Nephron progenitor cell (in vitro differentiated cells): ENCODE measurements around the gene GOLGA6L9.
"Not testable (repeated sequence)": the region's sequence is repeated elsewhere in the genome, so short reads cannot be mapped to it uniquely, and the experiment has no call there.

Source experiments
- DNase-seq: peaks from one replicate; pipeline ENCODE4 v3.0.0; 2021
- H3K27ac Mint-ChIP-seq: 2 replicates; pipeline ENCODE4 v1.8.0; 2021; ENCODE audit warnings: mild to moderate bottlenecking, moderate library complexity, mixed read lengths
- H3K27me3 Mint-ChIP-seq: 2 replicates; pipeline ENCODE4 v1.8.0; 2021; ENCODE audit warnings: mild to moderate bottlenecking, low read depth, mixed read lengths; ENCODE audit not compliant: poor library complexity
- H3K36me3 Mint-ChIP-seq: 2 replicates; pipeline ENCODE4 v1.8.0; 2021; ENCODE audit warnings: low read depth, mixed read lengths
- H3K4me1 Mint-ChIP-seq: 2 replicates; pipeline ENCODE4 v1.8.0; 2021; ENCODE audit warnings: mixed read lengths
- H3K4me3 Mint-ChIP-seq: 2 replicates; pipeline ENCODE4 v1.8.0; 2021; ENCODE audit warnings: mild to moderate bottlenecking, moderate library complexity, mixed read lengths
- H3K9me3 Mint-ChIP-seq: 2 replicates; pipeline ENCODE4 v1.8.0; 2021; ENCODE audit warnings: mild to moderate bottlenecking, moderate library complexity, mixed read lengths
- CTCF ChIP-seq: fragments of 200-600 bp; sonication (generic); IDR thresholded peaks from 2 replicates; pipeline ENCODE4 v1.5.0; 2021; ENCODE audit warnings: antibody characterized with exemption

Gene GOLGA6L9

GRCh38 chr15:82429693-82430092 is at the start of gene GOLGA6L9:
GOLGA6L9 (plus strand) TSS chr15:82429816; CDS start chr15:82430080, 264 bp downstream.
- H3K36me3 Mint-ChIP-seq: not testable (repeated sequence)

GRCh38 chr15:82381330-82381955 is 48.2 kb upstream of the GOLGA6L9 start:
- H3K27ac Mint-ChIP-seq, DNase-seq, H3K9me3 Mint-ChIP-seq, H3K27me3 Mint-ChIP-seq, H3K4me3 Mint-ChIP-seq: not testable (repeated sequence)
- H3K4me1 Mint-ChIP-seq: peaks cover 20% of the 10 kb centered on the region
- H3K36me3 Mint-ChIP-seq: peaks cover 16% of the 10 kb centered on the region

More at GRCh38 chr15:82429693-82430092, at the start of gene GOLGA6L9:
- H3K9me3 Mint-ChIP-seq, H3K4me3 Mint-ChIP-seq, H3K27ac Mint-ChIP-seq, H3K27me3 Mint-ChIP-seq, H3K4me1 Mint-ChIP-seq: not testable (repeated sequence)
- peak; percentile 2 for DNase-seq

GRCh38 chr15:82387209-82387608 is 42.4 kb upstream of the GOLGA6L9 start:
- Mint-ChIP-seq H3K36me3 (peaks cover 14% of the 10 kb centered on the region), H3K4me1 (peaks cover 14% of the 10 kb centered on the region)
- not testable (repeated sequence) for DNase-seq, H3K4me3 Mint-ChIP-seq, H3K27me3 Mint-ChIP-seq, H3K9me3 Mint-ChIP-seq, H3K27ac Mint-ChIP-seq

GRCh38 chr15:82390152-82390551 is 39.5 kb upstream of the GOLGA6L9 start:
- not testable (repeated sequence) for H3K27ac Mint-ChIP-seq, H3K9me3 Mint-ChIP-seq, H3K36me3 Mint-ChIP-seq, DNase-seq, H3K27me3 Mint-ChIP-seq, H3K4me3 Mint-ChIP-seq
- peaks cover 20% of the 10 kb centered on the region for H3K4me1 Mint-ChIP-seq

- DNase-seq, H3K36me3 Mint-ChIP-seq, H3K4me3 Mint-ChIP-seq, H3K27ac Mint-ChIP-seq, H3K9me3 Mint-ChIP-seq, H3K27me3 Mint-ChIP-seq: not testable (repeated sequence)
- peaks cover 20% of the 10 kb centered on the region for H3K4me1 Mint-ChIP-seq
Observed at GRCh38 chr15:82392077-82392476, 37.5 kb upstream of the GOLGA6L9 start.

- H3K36me3 Mint-ChIP-seq: peaks cover 23% of the 10 kb centered on the region
- TF ChIP-seq CTCF: no peak
- no peak overlapping the region for H3K27ac Mint-ChIP-seq
- no peak for DNase-seq
- peaks cover 10% of the 10 kb centered on the region for H3K9me3 Mint-ChIP-seq
- peaks cover 20% of the 10 kb centered on the region for H3K4me1 Mint-ChIP-seq
- H3K4me3 Mint-ChIP-seq: no peak overlapping the region
- H3K27me3 Mint-ChIP-seq: peaks cover 3% of the 10 kb centered on the region
Observed at GRCh38 chr15:82393671-82394070, 35.9 kb upstream of the GOLGA6L9 start.

- H3K4me3 Mint-ChIP-seq, H3K9me3 Mint-ChIP-seq, H3K27ac Mint-ChIP-seq, DNase-seq, H3K27me3 Mint-ChIP-seq: not testable (repeated sequence)
- peaks cover 12% of the 10 kb centered on the region for H3K4me1 Mint-ChIP-seq
- H3K36me3 Mint-ChIP-seq: peaks cover 25% of the 10 kb centered on the region
Observed at GRCh38 chr15:82395788-82396187, 33.8 kb upstream of the GOLGA6L9 start.

- TF ChIP-seq CTCF: no peak
- H3K27me3 Mint-ChIP-seq: no peaks in the 10 kb centered on the region
- peaks cover 9% of the 10 kb centered on the region for H3K4me1 Mint-ChIP-seq
- peaks cover 25% of the 10 kb centered on the region for H3K36me3 Mint-ChIP-seq
- DNase-seq: no peak
- H3K9me3 Mint-ChIP-seq: peaks cover 10% of the 10 kb centered on the region
- no peak overlapping the region for H3K27ac Mint-ChIP-seq
- H3K4me3 Mint-ChIP-seq: no peak overlapping the region
Observed at GRCh38 chr15:82397817-82398216, 31.8 kb upstream of the GOLGA6L9 start.

GRCh38 chr15:82398785-82399184 is 30.8 kb upstream of the GOLGA6L9 start:
- no peak overlapping the region for H3K27ac Mint-ChIP-seq
- peaks cover under 1% of the 10 kb centered on the region for H3K4me1 Mint-ChIP-seq
- peaks cover 25% of the 10 kb centered on the region for H3K36me3 Mint-ChIP-seq
- H3K9me3 Mint-ChIP-seq: peaks cover 10% of the 10 kb centered on the region
- TF ChIP-seq CTCF: no peak
- peaks cover 2% of the 10 kb centered on the region for H3K27me3 Mint-ChIP-seq
- no peak overlapping the region for H3K4me3 Mint-ChIP-seq
- no peak for DNase-seq

- not testable (repeated sequence) for DNase-seq, H3K27ac Mint-ChIP-seq, H3K27me3 Mint-ChIP-seq, H3K4me3 Mint-ChIP-seq, H3K4me1 Mint-ChIP-seq, H3K9me3 Mint-ChIP-seq
- peaks cover 28% of the 10 kb centered on the region for H3K36me3 Mint-ChIP-seq
Observed at GRCh38 chr15:82399366-82400103, 30.1 kb upstream of the GOLGA6L9 start.

- peaks cover 37% of the 10 kb centered on the region for H3K36me3 Mint-ChIP-seq
- H3K9me3 Mint-ChIP-seq, H3K4me1 Mint-ChIP-seq, DNase-seq, H3K4me3 Mint-ChIP-seq, H3K27me3 Mint-ChIP-seq, H3K27ac Mint-ChIP-seq: not testable (repeated sequence)
Observed at GRCh38 chr15:82401918-82402317, 27.7 kb upstream of the GOLGA6L9 start.
